RWPE1 (cell line): ENCODE results near the gene TNNI2.
A peak's percentile ranks its signal among the peaks of the same experiment; 100 is the strongest.

ENCODE experiments used
- CTCF ChIA-PET: fragments of 350-600 bp; sonication (Branson Sonifier 250); formaldehyde crosslinking; extraction: SDS; loops from one replicate; lab custom pipeline; 2021; lab: Yijun Ruan, JAX
- POLR2A ChIA-PET: fragments of 400-600 bp; formaldehyde crosslinking; extraction: SDS; loops from one replicate; lab custom pipeline; 2020; ENCODE audit warnings: antibody characterized with exemption; ENCODE audit not compliant: low non-redundant PET; lab: Yijun Ruan, JAX
- DNase-seq: peaks from one replicate; pipeline ENCODE4 v3.0.0; 2012; ENCODE audit warnings: low spot score
- H3K27ac ChIP-seq: fragments of 450-650 bp; 2 replicates; pipeline ENCODE4 v1.5.1; 2017
- CTCF ChIP-seq: fragments of 450-650 bp; conservative IDR thresholded peaks from 2 replicates; pipeline ENCODE4 v1.5.1; 2017; ENCODE audit warnings: low read depth, mild to moderate bottlenecking

TNNI2 gene

GRCh38 chr11:1853376-1854131, 14.8 kb downstream of the TNNI2 start:
- no peak for TF ChIP-seq CTCF
- peak overlapping the region; percentile 1; the same call in 1 of the 2 replicates for H3K27ac ChIP-seq
- no peak for DNase-seq
- POLR2A ChIA-PET: no interaction called here
- CTCF ChIA-PET: interaction anchor here (0.6 kb wide), 1 partner anchor 17 kb away, joined by 4 read pairs; no protein-coding TSS in a partner anchor

GRCh38 chr11:1854132-1854948, 15.6 kb downstream of the TNNI2 start:
- DNase-seq: no peak
- POLR2A ChIA-PET: no interaction called here
- CTCF ChIA-PET: no interaction called here

GRCh38 chr11:1854949-1855885, 16.4 kb downstream of the TNNI2 start:
- CTCF ChIA-PET: interaction anchor here (0.5 to 1.3 kb wide), 3 partner anchors 8 to 227 kb away, joined by 3 to 4 read pairs (median 3); no protein-coding TSS in a partner anchor
- POLR2A ChIA-PET: no interaction called here
- DNase-seq: no peak
- peak overlapping the region; percentile 19 for H3K27ac ChIP-seq
- no peak for TF ChIP-seq CTCF

More at GRCh38 chr11:1854132-1854948, 15.6 kb downstream of the TNNI2 start:
- peak overlapping the region; percentile 1; the same call in 1 of the 2 replicates for H3K27ac ChIP-seq
- no peak for TF ChIP-seq CTCF

- CTCF ChIA-PET: interaction anchor here (0.5 to 1.3 kb wide), 3 partner anchors 9 to 228 kb away, joined by 3 to 4 read pairs (median 3); no protein-coding TSS in a partner anchor
- DNase-seq: no peak
- no peak for TF ChIP-seq CTCF
- H3K27ac ChIP-seq: peak overlapping the region; percentile 19
- POLR2A ChIA-PET: no interaction called here
Measured at GRCh38 chr11:1855886-1856265, 17.1 kb downstream of the TNNI2 start.

- TF ChIP-seq CTCF: no peak
- ChIA-PET CTCF (interaction anchor here (1.3 kb wide), 1 partner anchor 10 kb away, joined by 4 read pairs; no protein-coding TSS in a partner anchor), POLR2A (no interaction called here)
- H3K27ac ChIP-seq: peak overlapping the region; percentile 19
- no peak for DNase-seq
Measured at GRCh38 chr11:1856306-1857005, 17.7 kb downstream of the TNNI2 start.
